ENCODE measurements around the gene CGB7.
"Not testable (repeated sequence)": the region's sequence is repeated elsewhere in the genome, so short reads cannot be mapped to it uniquely, and the experiment has no call there.

DNA sequence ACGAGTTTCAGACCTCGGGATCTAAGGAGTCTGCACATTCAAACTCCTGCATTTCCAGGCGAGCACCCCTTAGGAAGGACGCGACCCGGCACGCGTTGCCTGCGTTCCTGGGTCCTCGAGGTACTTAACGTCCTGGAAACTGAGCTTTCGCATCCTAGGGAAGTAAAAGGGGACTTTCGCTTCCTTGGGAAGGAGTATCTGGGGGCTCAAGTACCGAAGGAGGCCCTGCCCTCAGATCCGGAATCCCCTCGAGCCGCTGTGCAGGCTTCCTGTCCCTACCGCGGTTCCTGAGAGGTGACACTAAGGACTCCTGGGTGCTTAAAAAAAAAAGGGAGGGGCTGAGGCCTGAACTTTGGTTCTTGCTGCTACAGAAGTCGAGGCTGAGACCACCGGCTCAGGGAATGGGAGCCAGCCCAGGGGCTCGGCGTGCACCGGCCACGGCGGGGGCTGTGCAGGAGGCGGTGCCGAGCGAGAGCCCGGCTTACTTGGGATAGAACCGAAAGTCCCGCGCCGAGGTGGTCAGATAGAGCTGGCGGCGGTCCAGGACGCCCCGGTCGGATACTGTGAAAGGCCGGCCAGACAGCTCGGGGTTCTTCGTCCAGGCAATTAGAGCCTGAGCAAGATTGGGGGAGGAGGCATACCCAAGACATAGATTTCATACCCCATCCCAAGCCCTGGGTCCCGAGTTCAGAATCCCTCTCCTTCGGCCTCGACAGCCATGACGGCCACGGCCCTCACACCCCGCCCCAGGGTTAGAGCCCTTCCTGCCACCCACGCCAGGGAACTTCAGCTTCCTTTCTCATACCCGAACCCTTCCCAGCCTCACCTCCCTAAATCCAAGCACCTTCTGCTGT lies 38.9 kb downstream of the CGB7 start:
- TF ChIP-seq TAF1 (CRISPR knock-in tag; IDR thresholded peaks at IDR 0.05); ZNF747 (CRISPR knock-in tag; IDR thresholded peaks at IDR 0.05; ENCODE audit: borderline replicate concordance); SAFB2 (CRISPR knock-in tag; IDR thresholded peaks at IDR 0.05; ENCODE audit: borderline replicate concordance, low read depth); EZH2 (conservative IDR thresholded peaks at IDR 0.05; ENCODE audit: low read depth, low read length); FOXJ3 (CRISPR knock-in tag; IDR thresholded peaks at IDR 0.05; ENCODE audit: borderline replicate concordance); ZBTB3 (CRISPR knock-in tag; IDR thresholded peaks at IDR 0.05; ENCODE audit: borderline replicate concordance, low read depth); POGZ (CRISPR knock-in tag; IDR thresholded peaks at IDR 0.05): not testable (repeated sequence)
- TF ChIP-seq, protein P1, sequence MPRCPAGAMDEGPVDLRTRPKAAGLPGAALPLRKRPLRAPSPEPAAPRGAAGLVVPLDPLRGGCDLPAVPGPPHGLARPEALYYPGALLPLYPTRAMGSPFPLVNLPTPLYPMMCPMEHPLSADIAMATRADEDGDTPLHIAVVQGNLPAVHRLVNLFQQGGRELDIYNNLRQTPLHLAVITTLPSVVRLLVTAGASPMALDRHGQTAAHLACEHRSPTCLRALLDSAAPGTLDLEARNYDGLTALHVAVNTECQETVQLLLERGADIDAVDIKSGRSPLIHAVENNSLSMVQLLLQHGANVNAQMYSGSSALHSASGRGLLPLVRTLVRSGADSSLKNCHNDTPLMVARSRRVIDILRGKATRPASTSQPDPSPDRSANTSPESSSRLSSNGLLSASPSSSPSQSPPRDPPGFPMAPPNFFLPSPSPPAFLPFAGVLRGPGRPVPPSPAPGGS (CRISPR knock-in tag; IDR thresholded peaks at IDR 0.05), result not testable (repeated sequence)
- TF ChIP-seq, protein P2, sequence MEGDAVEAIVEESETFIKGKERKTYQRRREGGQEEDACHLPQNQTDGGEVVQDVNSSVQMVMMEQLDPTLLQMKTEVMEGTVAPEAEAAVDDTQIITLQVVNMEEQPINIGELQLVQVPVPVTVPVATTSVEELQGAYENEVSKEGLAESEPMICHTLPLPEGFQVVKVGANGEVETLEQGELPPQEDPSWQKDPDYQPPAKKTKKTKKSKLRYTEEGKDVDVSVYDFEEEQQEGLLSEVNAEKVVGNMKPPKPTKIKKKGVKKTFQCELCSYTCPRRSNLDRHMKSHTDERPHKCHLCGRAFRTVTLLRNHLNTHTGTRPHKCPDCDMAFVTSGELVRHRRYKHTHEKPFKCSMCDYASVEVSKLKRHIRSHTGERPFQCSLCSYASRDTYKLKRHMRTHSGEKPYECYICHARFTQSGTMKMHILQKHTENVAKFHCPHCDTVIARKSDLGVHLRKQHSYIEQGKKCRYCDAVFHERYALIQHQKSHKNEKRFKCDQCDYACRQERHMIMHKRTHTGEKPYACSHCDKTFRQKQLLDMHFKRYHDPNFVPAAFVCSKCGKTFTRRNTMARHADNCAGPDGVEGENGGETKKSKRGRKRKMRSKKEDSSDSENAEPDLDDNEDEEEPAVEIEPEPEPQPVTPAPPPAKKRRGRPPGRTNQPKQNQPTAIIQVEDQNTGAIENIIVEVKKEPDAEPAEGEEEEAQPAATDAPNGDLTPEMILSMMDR (CRISPR knock-in tag; IDR thresholded peaks at IDR 0.05), result not testable (repeated sequence)
- TF ChIP-seq, protein P3, sequence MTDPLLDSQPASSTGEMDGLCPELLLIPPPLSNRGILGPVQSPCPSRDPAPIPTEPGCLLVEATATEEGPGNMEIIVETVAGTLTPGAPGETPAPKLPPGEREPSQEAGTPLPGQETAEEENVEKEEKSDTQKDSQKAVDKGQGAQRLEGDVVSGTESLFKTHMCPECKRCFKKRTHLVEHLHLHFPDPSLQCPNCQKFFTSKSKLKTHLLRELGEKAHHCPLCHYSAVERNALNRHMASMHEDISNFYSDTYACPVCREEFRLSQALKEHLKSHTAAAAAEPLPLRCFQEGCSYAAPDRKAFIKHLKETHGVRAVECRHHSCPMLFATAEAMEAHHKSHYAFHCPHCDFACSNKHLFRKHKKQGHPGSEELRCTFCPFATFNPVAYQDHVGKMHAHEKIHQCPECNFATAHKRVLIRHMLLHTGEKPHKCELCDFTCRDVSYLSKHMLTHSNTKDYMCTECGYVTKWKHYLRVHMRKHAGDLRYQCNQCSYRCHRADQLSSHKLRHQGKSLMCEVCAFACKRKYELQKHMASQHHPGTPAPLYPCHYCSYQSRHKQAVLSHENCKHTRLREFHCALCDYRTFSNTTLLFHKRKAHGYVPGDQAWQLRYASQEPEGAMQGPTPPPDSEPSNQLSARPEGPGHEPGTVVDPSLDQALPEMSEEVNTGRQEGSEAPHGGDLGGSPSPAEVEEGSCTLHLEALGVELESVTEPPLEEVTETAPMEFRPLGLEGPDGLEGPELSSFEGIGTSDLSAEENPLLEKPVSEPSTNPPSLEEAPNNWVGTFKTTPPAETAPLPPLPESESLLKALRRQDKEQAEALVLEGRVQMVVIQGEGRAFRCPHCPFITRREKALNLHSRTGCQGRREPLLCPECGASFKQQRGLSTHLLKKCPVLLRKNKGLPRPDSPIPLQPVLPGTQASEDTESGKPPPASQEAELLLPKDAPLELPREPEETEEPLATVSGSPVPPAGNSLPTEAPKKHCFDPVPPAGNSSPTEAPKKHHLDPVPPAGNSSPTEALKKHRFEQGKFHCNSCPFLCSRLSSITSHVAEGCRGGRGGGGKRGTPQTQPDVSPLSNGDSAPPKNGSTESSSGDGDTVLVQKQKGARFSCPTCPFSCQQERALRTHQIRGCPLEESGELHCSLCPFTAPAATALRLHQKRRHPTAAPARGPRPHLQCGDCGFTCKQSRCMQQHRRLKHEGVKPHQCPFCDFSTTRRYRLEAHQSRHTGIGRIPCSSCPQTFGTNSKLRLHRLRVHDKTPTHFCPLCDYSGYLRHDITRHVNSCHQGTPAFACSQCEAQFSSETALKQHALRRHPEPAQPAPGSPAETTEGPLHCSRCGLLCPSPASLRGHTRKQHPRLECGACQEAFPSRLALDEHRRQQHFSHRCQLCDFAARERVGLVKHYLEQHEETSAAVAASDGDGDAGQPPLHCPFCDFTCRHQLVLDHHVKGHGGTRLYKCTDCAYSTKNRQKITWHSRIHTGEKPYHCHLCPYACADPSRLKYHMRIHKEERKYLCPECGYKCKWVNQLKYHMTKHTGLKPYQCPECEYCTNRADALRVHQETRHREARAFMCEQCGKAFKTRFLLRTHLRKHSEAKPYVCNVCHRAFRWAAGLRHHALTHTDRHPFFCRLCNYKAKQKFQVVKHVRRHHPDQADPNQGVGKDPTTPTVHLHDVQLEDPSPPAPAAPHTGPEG (CRISPR knock-in tag; IDR thresholded peaks at IDR 0.05), result not testable (repeated sequence)
